Spinal cord (tissue), 10 donors: ENCODE results near the gene SLC7A5. TPM values are rescaled to one million over a fixed set of nuclear protein-coding genes. Genes with fewer than 3 reads are reported as not detected.
"Not testable (repeated sequence)": the region's sequence is repeated elsewhere in the genome, so short reads cannot be mapped to it uniquely, and the experiment has no call there.

Experiments
- DNase-seq, 6 donors: peaks; one replicate each; pipeline versions ENCODE4 v3.0.0 to v3.0.0-alpha.2; 2013 to 2015; ENCODE audit warnings: low spot score in 6 of 6, low read depth in 4 of 6
- H3K27ac ChIP-seq: one replicate; pipeline ENCODE4 v1.5.1; 2013; ENCODE audit warnings: low read depth, low read length, control low read depth
- H3K27me3 ChIP-seq: one replicate; pipeline ENCODE4 v1.6.1; 2013; ENCODE audit warnings: low read length; ENCODE audit not compliant: control insufficient read depth, insufficient read depth
- H3K36me3 ChIP-seq: one replicate; pipeline ENCODE4 v1.6.1; 2013; ENCODE audit warnings: low read length; ENCODE audit not compliant: control insufficient read depth, insufficient read depth
- H3K4me1 ChIP-seq: one replicate; pipeline ENCODE4 v1.6.1; 2013; ENCODE audit warnings: low read length; ENCODE audit not compliant: control insufficient read depth, insufficient read depth
- H3K4me3 ChIP-seq: one replicate; pipeline ENCODE4 v1.5.1; 2013; ENCODE audit warnings: low read depth, low read length, control low read depth
- H3K9me3 ChIP-seq: one replicate; pipeline ENCODE4 v1.6.1; 2013; ENCODE audit warnings: low read length; ENCODE audit not compliant: control insufficient read depth, insufficient read depth
- WGBS: methylation state at CpG from one replicate; pipeline ENCODE4 v1.1.5; 2013; ENCODE audit warnings: missing lambda C conversion rate; ENCODE audit not compliant: insufficient coverage; 5-methylcytosine and 5-hydroxymethylcytosine counted together
- polyA plus RNA-seq, 2 donors: library from polyadenylated mRNA; unstranded; fragments of 120-200 nt; gene quantifications; one replicate each; pipeline ENCODE4 v1.2.1, GENCODE V29; 2013; ENCODE audit not compliant: insufficient read length in 2 of 2
- total RNA-seq, 2 donors: library from RNA; depleted of rRNA in 1 of 2; stranded (reverse); fragments of 120-200 nt in 1 of 2; fragments of >200 nt in 1 of 2; gene quantifications; one replicate each; pipeline versions ENCODE4 v1.2.3 to v1.2.4, GENCODE V29; 2013 to 2014
- donor health status: healthy.

SLC7A5 gene
- total and polyA plus RNA-seq, 4 donors, result 16.6 to 112 (median 65.4) TPM

DNA sequence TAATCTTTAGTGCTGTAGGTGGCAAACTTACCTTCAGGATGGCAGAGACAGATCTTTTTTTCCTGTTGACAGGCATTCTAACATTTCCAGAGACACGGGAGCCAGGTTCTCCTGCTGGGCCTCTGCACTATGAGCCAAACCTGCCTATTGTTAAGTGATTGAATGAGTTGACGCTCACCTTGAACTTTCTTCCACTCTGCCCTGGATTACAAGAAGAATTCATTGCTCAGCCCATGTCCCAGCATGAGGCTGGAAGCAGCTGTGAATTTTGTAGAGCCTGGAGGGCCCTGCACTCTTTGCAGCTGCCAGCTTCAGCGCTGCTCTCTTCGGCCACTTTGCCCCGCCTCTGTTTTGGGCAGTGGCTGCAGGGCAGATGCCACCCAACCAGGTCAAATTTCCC, 9.4 kb upstream of the SLC7A5 start:
- Histone ChIP-seq H3K27ac (no peak overlapping the region), H3K9me3 (no peaks in the 10 kb centered on the region), H3K4me3 (no peak overlapping the region), H3K4me1 (no peaks in the 10 kb centered on the region), H3K36me3 (no peaks in the 10 kb centered on the region), H3K27me3 (no peaks in the 10 kb centered on the region)
- WGBS, result 84% methylated on average over 3 of the region's 5 CpGs
- DNase-seq, result no peak

DNA sequence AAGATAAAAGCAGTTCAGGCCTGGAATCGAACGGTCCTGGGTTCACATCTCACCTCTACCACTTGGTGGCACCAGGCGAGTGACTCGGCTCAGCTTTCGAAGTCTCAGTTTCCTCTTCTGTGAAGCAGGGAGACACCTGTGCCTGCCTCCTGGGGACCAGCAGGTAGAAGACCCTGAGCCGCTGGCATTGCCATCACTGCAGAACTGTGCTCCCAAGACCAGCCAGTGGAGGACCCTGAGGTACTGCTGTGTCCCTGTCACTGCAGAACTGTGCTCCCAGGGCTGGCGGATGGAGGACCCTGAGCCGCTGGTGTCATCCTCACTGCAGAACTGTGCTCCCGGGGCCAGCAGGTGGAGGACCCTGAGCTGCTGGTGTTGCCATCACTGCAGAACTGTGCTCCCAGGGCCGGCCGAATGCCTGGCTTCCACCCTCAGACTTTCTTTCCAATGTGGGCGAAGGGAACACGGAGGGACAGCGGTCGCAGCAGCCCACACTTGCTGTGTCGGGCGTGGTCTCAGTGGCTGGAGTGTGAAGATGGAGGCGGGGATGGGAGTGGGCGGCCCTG, 8.7 kb upstream of the SLC7A5 start:
- Histone ChIP-seq H3K4me1 (no peaks in the 10 kb centered on the region), H3K27ac (no peak overlapping the region), H3K36me3 (no peaks in the 10 kb centered on the region), H3K4me3 (no peak overlapping the region), H3K27me3 (no peaks in the 10 kb centered on the region), H3K9me3 (no peaks in the 10 kb centered on the region)
- 89% methylated on average over 19 of the region's 19 CpGs for WGBS
- no peak for DNase-seq

DNA sequence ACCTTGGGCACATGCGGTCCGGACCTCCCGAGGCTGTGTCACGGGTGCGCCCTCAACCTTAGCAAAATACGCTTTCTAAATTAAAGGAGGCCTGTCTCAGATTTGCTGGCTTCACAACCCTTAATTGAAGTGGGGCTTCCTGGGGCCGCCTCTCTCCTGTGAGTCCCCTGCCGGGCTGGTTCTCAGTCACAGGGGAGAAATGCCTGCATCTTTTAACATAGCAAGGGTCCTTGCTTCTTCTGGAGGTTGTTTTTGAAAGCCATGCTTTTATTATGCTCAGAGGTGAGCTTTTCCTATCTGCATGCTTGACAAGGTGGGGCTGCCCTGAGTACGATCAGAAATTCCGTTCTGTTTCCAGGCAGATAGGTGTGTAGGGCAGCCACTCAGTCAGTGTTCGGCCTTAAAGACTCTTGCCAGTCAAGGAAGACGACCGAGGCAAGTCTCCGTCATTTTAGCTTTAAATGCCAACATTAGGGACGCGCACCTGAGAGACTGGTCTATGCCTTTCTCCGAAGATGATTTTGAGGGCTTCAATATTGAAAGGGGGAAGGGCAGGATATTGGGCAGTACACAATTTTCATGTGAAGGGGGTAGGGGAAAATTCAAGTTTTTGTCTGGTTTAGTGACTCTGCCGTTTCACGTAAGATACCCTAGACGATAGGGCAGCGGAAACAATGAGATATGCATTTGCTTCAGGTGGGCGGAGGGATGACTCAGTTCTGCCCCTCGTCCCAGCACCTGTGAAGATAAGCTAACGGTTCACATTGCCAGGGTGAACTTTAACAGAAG, 5.5 kb upstream of the SLC7A5 start:
- WGBS, result 49% methylated on average over 18 of the region's 24 CpGs
- H3K27me3 ChIP-seq, result no peaks in the 10 kb centered on the region
- H3K27ac ChIP-seq, result no peak overlapping the region
- peaks cover 19% of the 10 kb centered on the region for H3K4me1 ChIP-seq
- DNase-seq, result no peak
- H3K9me3 ChIP-seq, result no peaks in the 10 kb centered on the region
- H3K36me3 ChIP-seq, result no peaks in the 10 kb centered on the region
- H3K4me3 ChIP-seq, result no peak overlapping the region

DNA sequence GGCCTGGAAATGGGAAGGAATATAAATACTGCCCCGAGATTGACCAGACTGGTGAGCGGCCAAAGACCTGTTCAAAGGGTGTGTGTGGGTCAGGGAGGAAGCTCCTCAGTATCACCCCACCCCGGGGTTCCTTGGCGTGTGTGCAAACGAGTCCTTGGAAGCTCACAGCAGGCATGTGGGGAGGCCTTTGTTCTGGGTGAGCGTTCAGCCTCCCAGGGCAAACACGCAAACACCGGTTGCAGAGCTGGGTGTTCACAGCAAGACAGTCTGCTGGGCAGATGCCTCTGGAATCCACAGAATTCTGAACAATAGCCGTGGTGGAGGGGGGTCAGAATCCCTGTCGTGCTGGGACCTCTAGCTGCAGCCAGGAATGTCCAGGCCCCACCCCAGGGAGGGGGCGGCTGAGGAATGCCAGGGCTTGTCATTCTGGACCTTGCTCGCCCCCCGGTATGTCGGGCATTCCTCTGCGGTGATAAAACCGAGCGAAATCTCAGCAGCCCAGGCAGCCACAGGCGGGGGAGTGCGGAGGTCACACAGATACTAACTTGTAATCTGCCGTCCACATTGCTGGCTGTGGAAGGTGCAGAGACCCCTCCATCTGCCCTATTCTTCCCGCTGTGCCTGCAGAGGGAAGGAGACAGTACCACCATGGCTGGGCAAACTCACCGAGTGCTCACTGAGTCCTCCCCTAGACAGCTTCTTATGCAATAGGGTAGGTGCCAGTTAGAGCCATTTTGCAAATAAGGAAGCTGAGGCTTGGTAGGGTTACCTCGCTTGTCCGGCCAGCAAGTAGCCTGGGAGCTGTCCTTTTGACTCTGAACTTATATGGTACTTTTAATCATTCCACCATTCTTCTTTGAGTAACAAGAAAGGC, 1.3 kb upstream of the SLC7A5 start:
- not testable (repeated sequence) for H3K4me3 ChIP-seq, H3K36me3 ChIP-seq, H3K9me3 ChIP-seq, DNase-seq, H3K27me3 ChIP-seq
- Histone ChIP-seq H3K27ac (peak overlapping the region; percentile 43), H3K4me1 (peaks cover 45% of the 10 kb centered on the region)
- 70% methylated on average over 15 of the region's 24 CpGs for WGBS

DNA sequence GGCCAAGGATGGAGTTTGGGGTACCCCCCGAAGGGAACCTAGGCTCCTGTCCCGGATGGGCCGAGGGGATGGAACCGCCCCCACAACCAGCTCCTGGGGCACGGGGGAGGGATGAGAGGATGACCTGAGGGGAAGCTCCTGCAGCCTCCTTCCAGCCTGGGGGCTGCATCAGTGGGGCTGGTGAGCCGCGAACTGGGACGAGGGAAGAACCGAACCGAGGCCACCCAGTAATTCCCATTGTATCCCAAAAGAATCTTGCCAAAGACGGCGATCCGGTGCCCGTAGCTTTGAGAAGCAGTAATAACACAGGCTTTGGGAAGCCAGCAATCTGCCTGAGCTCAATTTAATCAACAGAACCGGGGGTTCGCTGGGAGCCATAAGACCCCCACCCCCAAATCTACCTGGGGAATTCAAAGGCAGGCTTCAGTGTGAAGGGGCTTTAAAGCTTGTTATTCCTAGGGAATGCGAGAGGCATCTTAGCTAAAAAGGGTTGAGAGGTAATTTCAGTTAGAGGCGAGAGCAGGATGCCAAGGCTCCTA, 641 bp upstream of the SLC7A5 start:
- not testable (repeated sequence) for H3K4me3 ChIP-seq, DNase-seq, H3K36me3 ChIP-seq, H3K27me3 ChIP-seq, H3K9me3 ChIP-seq, H3K27ac ChIP-seq
- peaks cover 45% of the 10 kb centered on the region for H3K4me1 ChIP-seq
- WGBS, result 61% methylated on average over 7 of the region's 18 CpGs

DNA sequence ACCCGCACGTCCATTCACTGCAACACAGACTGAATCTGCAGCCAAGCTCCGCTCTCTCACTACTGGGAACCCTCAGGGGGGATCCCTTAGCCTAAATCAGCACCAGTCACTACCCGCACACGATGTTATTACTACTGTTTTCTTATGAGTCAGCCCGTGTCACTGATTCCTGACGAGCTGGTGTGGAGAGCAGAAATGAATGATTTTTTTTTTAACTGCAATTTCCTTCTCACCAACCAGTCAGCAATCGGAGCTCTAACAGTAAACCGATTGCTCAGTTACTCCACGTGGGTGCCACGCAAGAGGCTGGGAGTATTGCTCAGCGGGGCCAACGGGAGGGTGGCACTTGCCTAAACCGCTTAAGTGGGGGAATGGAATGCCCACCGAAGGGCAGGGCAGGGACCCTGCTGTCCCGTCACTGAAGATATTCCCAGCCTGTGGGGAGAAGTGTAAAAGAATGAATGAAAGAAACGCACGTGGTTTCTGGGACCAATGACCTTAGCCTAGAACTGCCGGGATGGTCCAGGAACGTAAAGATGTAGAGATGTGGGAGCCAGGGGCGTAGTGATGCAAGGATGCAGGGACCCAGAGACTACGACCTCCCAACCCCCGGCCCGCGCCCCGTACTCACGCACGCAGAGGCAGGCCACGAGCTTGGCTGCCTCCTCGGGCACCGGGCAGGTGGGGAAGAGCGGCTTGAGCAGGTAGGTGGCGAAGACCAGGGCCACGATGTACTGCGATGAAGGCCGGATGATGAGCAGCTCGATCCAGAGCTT, 865 bp downstream of the SLC7A5 start:
- not testable (repeated sequence) for H3K9me3 ChIP-seq, H3K27me3 ChIP-seq, H3K36me3 ChIP-seq, H3K27ac ChIP-seq
- Histone ChIP-seq H3K4me3 (peak overlapping the region; percentile 41), H3K4me1 (peaks cover 48% of the 10 kb centered on the region)
- DNase-seq, result peak in 2 of 6 donors; percentile 65 to 86
- 5% methylated on average over 27 of the region's 37 CpGs for WGBS

DNA sequence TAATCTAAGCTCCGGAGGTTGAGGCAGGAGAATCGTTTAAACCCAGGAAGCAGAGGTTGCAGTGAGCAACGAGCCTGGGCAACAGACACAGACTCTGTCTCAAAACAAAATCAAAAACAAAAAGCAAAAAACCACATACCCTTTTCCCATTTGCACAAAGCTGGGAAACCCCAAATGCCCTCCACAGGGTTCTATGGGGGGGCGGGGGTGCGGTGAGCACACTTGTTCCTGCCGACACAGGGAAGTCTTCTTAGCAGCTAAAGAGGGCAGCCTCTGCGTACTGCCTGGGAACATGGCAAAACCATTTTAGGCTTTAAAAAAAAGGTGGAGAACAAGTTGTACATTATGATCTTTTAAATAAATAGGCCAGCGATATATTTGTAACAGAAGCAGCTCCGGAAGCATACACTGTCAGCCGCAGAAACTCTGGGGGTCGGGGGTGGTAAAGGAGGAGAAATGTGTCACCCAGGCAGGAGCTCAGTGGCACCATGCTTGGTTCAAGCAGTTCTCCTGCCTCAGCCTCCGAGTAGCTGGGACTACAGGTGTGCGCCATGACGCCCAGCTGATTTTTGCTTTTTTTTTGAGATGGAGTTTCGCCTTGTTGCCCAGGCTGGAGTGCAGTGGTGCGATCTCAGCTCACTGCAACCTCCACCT, 3.3 kb downstream of the SLC7A5 start:
- H3K27ac ChIP-seq, H3K4me3 ChIP-seq, H3K27me3 ChIP-seq, DNase-seq, H3K9me3 ChIP-seq: not testable (repeated sequence)
- H3K4me1 ChIP-seq, result peaks cover 41% of the 10 kb centered on the region
- H3K36me3 ChIP-seq, result peaks cover 10% of the 10 kb centered on the region
- 95% methylated on average over 11 of the region's 16 CpGs for WGBS

DNA sequence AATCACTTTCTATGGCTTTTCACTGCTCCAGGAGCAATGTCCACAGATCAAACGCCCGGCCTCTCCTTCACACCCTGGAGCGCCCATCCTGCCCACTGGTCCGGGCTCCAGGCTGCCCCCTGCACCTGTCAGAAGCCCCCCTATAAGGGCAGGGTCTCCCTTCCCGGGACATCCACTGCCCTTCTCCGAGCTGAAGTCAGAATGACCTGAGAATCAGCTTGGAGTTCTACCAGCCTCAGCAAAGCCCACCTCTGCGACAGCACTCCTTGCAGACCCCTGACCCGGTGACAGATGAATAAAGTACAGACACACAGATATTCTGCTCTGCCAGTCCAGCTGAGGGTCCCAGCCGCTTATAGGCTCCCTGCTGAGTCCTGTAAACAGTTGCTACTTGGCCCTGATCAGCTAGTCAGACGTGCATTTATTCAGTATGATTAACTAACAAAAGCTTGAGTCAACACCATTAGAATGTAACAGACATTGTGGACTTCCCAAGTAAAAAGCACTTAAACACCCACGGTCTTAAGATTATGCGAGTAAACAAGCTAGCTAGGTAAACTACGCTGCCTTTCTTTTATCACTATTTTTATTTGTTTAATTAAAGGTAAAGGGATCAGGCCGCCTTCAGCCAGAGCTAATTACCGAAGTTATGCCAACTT, 4.8 kb downstream of the SLC7A5 start:
- Histone ChIP-seq H3K27ac (no peak overlapping the region), H3K4me1 (peaks cover 34% of the 10 kb centered on the region)
- 69% methylated on average over 10 of the region's 15 CpGs for WGBS

More for the DNA sequence above, 4.8 kb downstream of the SLC7A5 start:
- Histone ChIP-seq H3K4me3 (no peak overlapping the region), H3K27me3 (peaks cover 6% of the 10 kb centered on the region), H3K36me3 (peaks cover 16% of the 10 kb centered on the region), H3K9me3 (no peaks in the 10 kb centered on the region)
- no peak for DNase-seq
